Erythroblast (primary cell): ENCODE data around the gene RYR2.

Source experiments
- GATA1 ChIP-seq: IDR thresholded peaks from 2 replicates; pipeline ENCODE4 v1.6.1; 2011; ENCODE audit warnings: low read depth, mild to moderate bottlenecking, control low read depth, low read length, moderate library complexity
- POLR2A ChIP-seq: IDR thresholded peaks from 2 replicates; pipeline ENCODE4 v1.6.1; 2011; ENCODE audit warnings: mild to moderate bottlenecking, low read length

- TF ChIP-seq POLR2A: no peak
- no peak for TF ChIP-seq GATA1
Measured at GRCh38 chr1:237695878-237696277, 653.9 kb downstream of the RYR2 start.
